A549 (cell line): Measurements from ENCODE around the gene SOX5. TPM values are rescaled to one million over a fixed set of nuclear protein-coding genes. Genes with fewer than 3 reads are reported as not detected.

ENCODE experiments used
- ATAC-seq, 2 experiments: fragments of 200-7000 bp in 1 of 2; fragments of >200 bp in 1 of 2; cut with Nextera tagmentation in 1 of 2; cut with Tn5 transposase in 1 of 2; 3 replicates each; pipeline versions ENCODE4 v1.8.0 to v1.9.1; 2018 to 2020; ENCODE audit warnings: mild to moderate bottlenecking in 1 of 2, moderate library complexity in 1 of 2
- CTCF ChIA-PET: fragments of 300-600 bp; sonication (Branson Sonifier 250); formaldehyde crosslinking; extraction: SDS; loops from one replicate; lab custom pipeline; 2021; ENCODE audit warnings: antibody characterized with exemption, inconsistent platforms; lab: Yijun Ruan, JAX
- POLR2A ChIA-PET: fragments of 350-600 bp; formaldehyde crosslinking; extraction: SDS; loops from one replicate; lab custom pipeline; 2021; ENCODE audit warnings: antibody characterized with exemption, inconsistent platforms; lab: Yijun Ruan, JAX
- DNase-seq, 2 experiments: peaks; one replicate each; pipeline versions ENCODE4 v3.0.0 to v3.0.0-alpha.2; 2011 to 2016; ENCODE audit warnings: low read depth in 1 of 2, low spot score in 1 of 2
- FAIRE-seq: peaks from 2 replicates; lab custom pipeline; 2011; peaks lifted over from hg19 to GRCh38; lab: Jason Lieb, UNC
- H3K27ac ChIP-seq, 2 experiments: fragments of >200 bp; sonication (Bioruptor Twin); formaldehyde crosslinking; 3 replicates each; pipeline ENCODE4 v1.5.1; 2016 to 2017
- H3K4me1 ChIP-seq: fragments of >200 bp; sonication (Bioruptor Twin); formaldehyde crosslinking; 3 replicates; pipeline ENCODE4 v1.6.1; 2016
- H3K4me2 ChIP-seq: fragments of >200 bp; sonication (Bioruptor Twin); formaldehyde crosslinking; 3 replicates; pipeline ENCODE4 v1.6.1; 2016
- H3K4me3 ChIP-seq: fragments of >200 bp; sonication (Bioruptor Twin); formaldehyde crosslinking; 3 replicates; pipeline ENCODE4 v1.5.1; 2016
- H3K9me3 ChIP-seq: fragments of >200 bp; sonication (Bioruptor Twin); formaldehyde crosslinking; 3 replicates; pipeline ENCODE4 v1.6.1; 2016
- BCL3 ChIP-seq: fragments of >200 bp; sonication (Bioruptor Twin); formaldehyde crosslinking; IDR thresholded peaks from 3 replicates; pipeline ENCODE4 v1.6.1; 2016
- CBX8 ChIP-seq: fragments of 200-600 bp; sonication (generic); IDR thresholded peaks from 2 replicates; pipeline ENCODE4 v1.6.1; 2016
- CEBPB ChIP-seq, 2 experiments: fragments of >200 bp in 1 of 2; sonication (Bioruptor Twin) in 1 of 2; formaldehyde crosslinking in 1 of 2; IDR thresholded peaks; 2 replicates each; pipeline ENCODE4 v1.6.1; 2012 to 2016
- CTCF ChIP-seq: fragments of >200 bp; sonication (Bioruptor Twin); formaldehyde crosslinking; IDR thresholded peaks from 3 replicates; pipeline ENCODE4 v1.5.1; 2016
- EHF ChIP-seq: fragments of 250-450 bp; sonication (Bioruptor Pico); IDR thresholded peaks from 2 replicates; pipeline ENCODE4 v1.5.0; 2020; ENCODE audit warnings: mild to moderate bottlenecking
- EHMT2 ChIP-seq: fragments of 200-600 bp; sonication (generic); IDR thresholded peaks from 2 replicates; pipeline ENCODE4 v1.6.1; 2016; ENCODE audit warnings: antibody characterized with exemption, low read depth, mild to moderate bottlenecking, moderate library complexity
- ELK1 ChIP-seq: fragments of 150-350 bp; IDR thresholded peaks from 2 replicates; pipeline ENCODE4 v1.6.1; 2014; ENCODE audit warnings: low read depth, mild to moderate bottlenecking, low read length
- ESRRA ChIP-seq: fragments of 150-350 bp; IDR thresholded peaks from 2 replicates; pipeline ENCODE4 v1.6.1; 2014; ENCODE audit warnings: mild to moderate bottlenecking, low read length, borderline replicate concordance
- FOSB ChIP-seq: fragments of 250-450 bp; sonication (Bioruptor Pico); IDR thresholded peaks from 2 replicates; pipeline ENCODE4 v1.5.0; 2020; ENCODE audit warnings: mild to moderate bottlenecking, moderate library complexity
- FOSL2 ChIP-seq, 2 experiments: fragments of 450-650 bp in 1 of 2; fragments of >200 bp in 1 of 2; sonication (Bioruptor Twin) in 1 of 2; formaldehyde crosslinking; IDR thresholded peaks; 2 replicates each; pipeline versions ENCODE4 v1.5.0 to v1.6.1; 2016 to 2020; ENCODE audit warnings: mild to moderate bottlenecking in 1 of 2, moderate library complexity in 1 of 2
- GATA3 ChIP-seq: IDR thresholded peaks from 2 replicates; pipeline ENCODE4 v1.6.1; 2012; ENCODE audit warnings: borderline replicate concordance
- HDAC2 ChIP-seq: fragments of 200-600 bp; sonication (generic); IDR thresholded peaks from 2 replicates; pipeline ENCODE4 v1.6.1; 2016
- HEYL ChIP-seq: fragments of 250-450 bp; sonication (Bioruptor Pico); IDR thresholded peaks from 2 replicates; pipeline ENCODE4 v1.8.0; 2021; ENCODE audit warnings: mild to moderate bottlenecking, moderate library complexity
- HOXA7 ChIP-seq: fragments of 250-450 bp; sonication (Bioruptor Pico); IDR thresholded peaks from 2 replicates; pipeline ENCODE4 v1.5.0; 2020; ENCODE audit warnings: mild to moderate bottlenecking, moderate library complexity
- HOXB5 ChIP-seq: fragments of 250-450 bp; sonication (Bioruptor Pico); IDR thresholded peaks from 2 replicates; pipeline ENCODE4 v1.5.0; 2020; ENCODE audit warnings: mild to moderate bottlenecking, moderate library complexity
- JUN ChIP-seq, 2 experiments: fragments of >200 bp; sonication (Bioruptor Twin); formaldehyde crosslinking; IDR thresholded peaks; 2 replicates in 1 of 2; 3 replicates in 1 of 2; pipeline ENCODE4 v1.6.1; 2016 to 2017
- JUNB ChIP-seq: fragments of >200 bp; sonication (Bioruptor Twin); formaldehyde crosslinking; IDR thresholded peaks from 2 replicates; pipeline ENCODE4 v1.6.1; 2016
- NFE2L2 ChIP-seq: fragments of 150-350 bp; conservative IDR thresholded peaks from 2 replicates; pipeline ENCODE4 v1.6.1; 2014; ENCODE audit warnings: low read length
- NPAS2 ChIP-seq: fragments of 250-450 bp; sonication (Bioruptor Pico); IDR thresholded peaks from 2 replicates; pipeline ENCODE4 v1.8.0; 2022; ENCODE audit warnings: mild to moderate bottlenecking, moderate library complexity, borderline replicate concordance
- NR3C1 ChIP-seq: fragments of >200 bp; sonication (Bioruptor Twin); formaldehyde crosslinking; IDR thresholded peaks from 3 replicates; pipeline ENCODE4 v1.6.1; 2017
- PHF8 ChIP-seq: fragments of 200-600 bp; sonication (generic); IDR thresholded peaks from 2 replicates; pipeline ENCODE4 v1.6.1; 2016; ENCODE audit warnings: low read depth, mild to moderate bottlenecking, antibody characterized with exemption, moderate library complexity, borderline replicate concordance
- POLR2A ChIP-seq: IDR thresholded peaks from 2 replicates; pipeline ENCODE4 v1.6.1; 2012; ENCODE audit warnings: mild to moderate bottlenecking, low read length
- RARB ChIP-seq: fragments of 250-450 bp; sonication (Bioruptor Pico); IDR thresholded peaks from 2 replicates; pipeline ENCODE4 v1.8.0; 2021; ENCODE audit warnings: mild to moderate bottlenecking, moderate library complexity
- RCOR1 ChIP-seq: fragments of 150-350 bp; IDR thresholded peaks from 2 replicates; pipeline ENCODE4 v1.6.1; 2014; ENCODE audit warnings: antibody characterized with exemption, low read length, low read depth
- REST ChIP-seq: fragments of 200-600 bp; sonication (generic); IDR thresholded peaks from 2 replicates; pipeline ENCODE4 v1.6.1; 2016; ENCODE audit warnings: antibody characterized with exemption, mild to moderate bottlenecking, moderate library complexity
- RFX5 ChIP-seq: fragments of 450-650 bp; IDR thresholded peaks from 2 replicates; pipeline ENCODE4 v1.7.1; 2014; ENCODE audit warnings: antibody characterized with exemption, mild to moderate bottlenecking, moderate library complexity
- ZC3H11A ChIP-seq: fragments of 450-650 bp; IDR thresholded peaks from 2 replicates; pipeline ENCODE4 v1.6.1; 2014; ENCODE audit warnings: antibody characterized with exemption, mild to moderate bottlenecking
- ZFP36 ChIP-seq: fragments of 450-650 bp; IDR thresholded peaks from 2 replicates; pipeline ENCODE4 v1.6.1; 2014; ENCODE audit warnings: borderline replicate concordance; ENCODE audit not compliant: partially characterized antibody
- WGBS: methylation state at CpG from one replicate; pipeline ENCODE4 v1.1.6; 2017; ENCODE audit errors: missing lambda C conversion rate; 5-methylcytosine and 5-hydroxymethylcytosine counted together
- polyA plus RNA-seq, 4 experiments: library from polyadenylated mRNA; depleted of rRNA in 3 of 4; stranded (reverse); fragments of >200 nt; fragmentation: RNase III in 1 of 4; extraction: RNeasy Plus Mini Kit Qiagen cat#74134 plus additional on column Dnase treatment in 1 of 4; gene quantifications; 2 replicates in 3 of 4; 3 replicates in 1 of 4; pipeline ENCODE4 v1.2.3, GENCODE V29; 2011 to 2017
- TF ChIP-seq, protein P1 (sequence below): fragments of 450-650 bp; IDR thresholded peaks from 2 replicates; pipeline ENCODE4 v1.6.1; 2014; ENCODE audit warnings: antibody characterized with exemption
- TF ChIP-seq, protein P2 (sequence below): IDR thresholded peaks from 2 replicates; pipeline ENCODE4 v1.6.1; 2012

The SOX5 gene
- polyA plus RNA-seq, 2 of the 4 experiments (the other 2 are of a cell fraction), result not detected

- Histone ChIP-seq H3K4me1 (no peaks in the 10 kb centered on the region), H3K4me2 (no peak overlapping the region), H3K4me3 (no peak overlapping the region), H3K9me3 (no peaks in the 10 kb centered on the region), H3K27ac (no peak overlapping the region)
- TF ChIP-seq RFX5 (no peak), EHMT2 (no peak), ZFP36 (no peak), HOXA7 (CRISPR knock-in tag) (no peak), FOSL2 (IDR thresholded peaks at IDR 0.05) (no peak), FOSL2 (CRISPR knock-in tag; IDR thresholded peaks at IDR 0.05) (no peak), ESRRA (no peak), CEBPB (IDR thresholded peaks at IDR 0.05) (no peak), RARB (CRISPR knock-in tag) (no peak), ZC3H11A (no peak), CTCF (no peak), HOXB5 (no peak), FOSB (CRISPR knock-in tag) (no peak), HDAC2 (no peak), HEYL (CRISPR knock-in tag) (no peak), CBX8 (no peak), RCOR1 (no peak)
- TF ChIP-seq, protein P1, sequence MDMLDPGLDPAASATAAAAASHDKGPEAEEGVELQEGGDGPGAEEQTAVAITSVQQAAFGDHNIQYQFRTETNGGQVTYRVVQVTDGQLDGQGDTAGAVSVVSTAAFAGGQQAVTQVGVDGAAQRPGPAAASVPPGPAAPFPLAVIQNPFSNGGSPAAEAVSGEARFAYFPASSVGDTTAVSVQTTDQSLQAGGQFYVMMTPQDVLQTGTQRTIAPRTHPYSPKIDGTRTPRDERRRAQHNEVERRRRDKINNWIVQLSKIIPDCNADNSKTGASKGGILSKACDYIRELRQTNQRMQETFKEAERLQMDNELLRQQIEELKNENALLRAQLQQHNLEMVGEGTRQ, result no peak
- TF ChIP-seq, protein P2, sequence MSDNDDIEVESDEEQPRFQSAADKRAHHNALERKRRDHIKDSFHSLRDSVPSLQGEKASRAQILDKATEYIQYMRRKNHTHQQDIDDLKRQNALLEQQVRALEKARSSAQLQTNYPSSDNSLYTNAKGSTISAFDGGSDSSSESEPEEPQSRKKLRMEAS, result no peak
- FAIRE-seq (no peak), ATAC-seq (no peak), DNase-seq (no peak)
- ChIA-PET CTCF (no interaction called here), POLR2A (no interaction called here)
- WGBS, result 5% methylated on average over 2 of the region's 2 CpGs
Measured at GRCh38 chr12:23947395-23947794, 2.1 kb downstream of the SOX5 start.

DNA sequence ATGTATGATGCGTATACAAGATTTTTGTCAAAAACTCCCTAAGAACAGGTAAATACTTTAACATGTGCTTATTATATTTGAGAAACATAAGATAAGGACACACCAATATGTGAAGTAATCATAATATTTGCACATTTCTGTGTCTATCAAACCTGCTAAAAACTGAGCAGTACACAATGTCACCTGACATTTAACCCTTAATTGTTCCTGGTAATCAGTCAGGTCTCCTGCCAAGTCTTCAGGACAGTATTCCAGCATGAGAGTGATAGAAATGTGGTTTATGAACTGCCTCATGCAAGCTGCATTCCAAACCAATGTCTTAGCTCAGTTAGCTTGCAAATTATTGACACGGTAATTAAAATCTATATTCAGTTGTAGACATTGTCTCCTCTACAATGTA lies 4.2 kb downstream of the SOX5 start:
- Histone ChIP-seq H3K4me1 (no peaks in the 10 kb centered on the region), H3K27ac (no peak overlapping the region), H3K9me3 (no peaks in the 10 kb centered on the region), H3K4me2 (no peak overlapping the region), H3K4me3 (no peak overlapping the region)
- DNase-seq (no peak), ATAC-seq (no peak), FAIRE-seq (no peak)
- ChIA-PET CTCF (no interaction called here), POLR2A (no interaction called here)
- WGBS, result 15% methylated on average over 2 of the region's 2 CpGs
- TF ChIP-seq PHF8 (no peak), NFE2L2 (no peak), GATA3 (no peak), BCL3 (no peak), JUN (IDR thresholded peaks at IDR 0.05) (no peak), FOSL2 (IDR thresholded peaks at IDR 0.05) (no peak), FOSL2 (CRISPR knock-in tag; IDR thresholded peaks at IDR 0.05) (no peak), CBX8 (no peak), NPAS2 (no peak), POLR2A (no peak), NR3C1 (no peak), JUNB (no peak), EHF (CRISPR knock-in tag) (no peak), ZFP36 (no peak), FOSB (CRISPR knock-in tag) (no peak), ESRRA (no peak), ELK1 (no peak), REST (no peak), HOXB5 (no peak)
